ENCODE data around the gene ENSA.
A peak's percentile ranks its signal among the peaks of the same experiment; 100 is the strongest.
"Not testable (repeated sequence)": the region's sequence is repeated elsewhere in the genome, so short reads cannot be mapped to it uniquely, and the experiment has no call there.

The ENSA gene

GRCh38 chr1:150609732-150610131, 19.7 kb downstream of the ENSA start:
- H2AFZ ChIP-seq (ENCODE audit: low read depth): no peak overlapping the region
- no peaks in the 10 kb centered on the region for H3K36me3 ChIP-seq (ENCODE audit: insufficient read depth)
- H4K20me1 ChIP-seq (ENCODE audit: insufficient read depth): no peaks in the 10 kb centered on the region
- 0 out of 2 replicates have a peak overlapping the region, but pooled peaks have one; percentile 5 for H3K27ac ChIP-seq
- H3K4me3 ChIP-seq (IDR thresholded peaks at IDR 0.05; ENCODE audit: insufficient read depth, low read depth, low read length): no peak overlapping the region
- H3K27me3 ChIP-seq (ENCODE audit: insufficient read depth, low read depth): no peaks in the 10 kb centered on the region
- no peak overlapping the region for H3K4me2 ChIP-seq
- peaks cover 49% of the 10 kb centered on the region for H3K4me1 ChIP-seq (ENCODE audit: low read depth, poor library complexity, severe bottlenecking)
- no peak for TF ChIP-seq CTCF (conservative IDR thresholded peaks at IDR 0.05; ENCODE audit: low read depth, low read length)
- H3K9ac ChIP-seq: no peak overlapping the region
- 0 out of 2 replicates have a peak, but pooled peaks cover 3% of the 10 kb centered on the region for H3K79me2 ChIP-seq (ENCODE audit: insufficient read depth, low read depth)

- no peaks in the 10 kb centered on the region for H3K27me3 ChIP-seq (ENCODE audit: insufficient read depth, low read depth)
- H3K4me1 ChIP-seq (ENCODE audit: low read depth, poor library complexity, severe bottlenecking): peaks cover 24% of the 10 kb centered on the region
- H3K79me2 ChIP-seq (ENCODE audit: insufficient read depth, low read depth): 0 out of 2 replicates have a peak, but pooled peaks cover 3% of the 10 kb centered on the region
- no peak overlapping the region for H3K9ac ChIP-seq
- no peak overlapping the region for H3K4me2 ChIP-seq
- H3K4me3 ChIP-seq (IDR thresholded peaks at IDR 0.05; ENCODE audit: insufficient read depth, low read depth, low read length): no peak overlapping the region
- H4K20me1 ChIP-seq (ENCODE audit: insufficient read depth): no peaks in the 10 kb centered on the region
- no peaks in the 10 kb centered on the region for H3K36me3 ChIP-seq (ENCODE audit: insufficient read depth)
- TF ChIP-seq CTCF (conservative IDR thresholded peaks at IDR 0.05; ENCODE audit: low read depth, low read length): no peak
- no peak overlapping the region for H3K27ac ChIP-seq
- H2AFZ ChIP-seq (ENCODE audit: low read depth): no peak overlapping the region
These were observed 22.8 kb downstream of the ENSA start for GRCh38 chr1:150606463-150607142.

- H4K20me1 ChIP-seq (ENCODE audit: insufficient read depth); H2AFZ ChIP-seq (ENCODE audit: low read depth); H3K79me2 ChIP-seq (ENCODE audit: insufficient read depth, low read depth); H3K27me3 ChIP-seq (ENCODE audit: insufficient read depth, low read depth); H3K9ac ChIP-seq; H3K36me3 ChIP-seq (ENCODE audit: insufficient read depth); H3K4me3 ChIP-seq (IDR thresholded peaks at IDR 0.05; ENCODE audit: insufficient read depth, low read depth, low read length); H3K27ac ChIP-seq; H3K4me2 ChIP-seq: not testable (repeated sequence)
- H3K4me1 ChIP-seq (ENCODE audit: low read depth, poor library complexity, severe bottlenecking): peaks cover 23% of the 10 kb centered on the region
These were observed 24.0 kb downstream of the ENSA start for GRCh38 chr1:150605451-150605731.

- Histone ChIP-seq H3K4me2 (no peak overlapping the region), H2AFZ (ENCODE audit: low read depth) (no peak overlapping the region)
These were observed 25.2 kb downstream of the ENSA start for GRCh38 chr1:150604226-150604588.

More at GRCh38 chr1:150604226-150604588, 25.2 kb downstream of the ENSA start:
- Histone ChIP-seq H3K9ac (no peak overlapping the region), H3K27me3 (ENCODE audit: insufficient read depth, low read depth) (no peaks in the 10 kb centered on the region), H3K36me3 (ENCODE audit: insufficient read depth) (no peaks in the 10 kb centered on the region), H3K4me3 (IDR thresholded peaks at IDR 0.05; ENCODE audit: insufficient read depth, low read depth, low read length) (no peak overlapping the region), H4K20me1 (ENCODE audit: insufficient read depth) (no peaks in the 10 kb centered on the region), H3K27ac (no peak overlapping the region), H3K79me2 (ENCODE audit: insufficient read depth, low read depth) (no peaks in the 10 kb centered on the region), H3K4me1 (ENCODE audit: low read depth, poor library complexity, severe bottlenecking) (peaks cover 12% of the 10 kb centered on the region)
- no peak for TF ChIP-seq CTCF (conservative IDR thresholded peaks at IDR 0.05; ENCODE audit: low read depth, low read length)

Measured in KMS-11 (cell line).